Limb (tissue), 2 donors: Measurements from ENCODE around the gene GAPDHS.

Source experiments
- DNase-seq, 2 donors: peaks; one replicate each; pipeline ENCODE4 v3.0.0-alpha.2; 2016; ENCODE audit errors: extremely low spot score in 2 of 2

The GAPDHS gene

GRCh38 chr19:35533201-35533821 is at the start of gene GAPDHS:
TSS of gene GAPDHS (plus strand) at chr19:35533456. CDS start at chr19:35533528, 72 bp downstream.
- DNase-seq: no peak

GRCh38 chr19:35484252-35485036 is 48.8 kb upstream of the GAPDHS start:
- no peak for DNase-seq

- DNase-seq: no peak
These were observed 47.0 kb upstream of the GAPDHS start for GRCh38 chr19:35486268-35486708.

- no peak for DNase-seq
These were observed 45.5 kb upstream of the GAPDHS start for GRCh38 chr19:35487656-35488182.

- no peak for DNase-seq
These were observed 44.6 kb upstream of the GAPDHS start for GRCh38 chr19:35488677-35489076.

- DNase-seq: no peak
These were observed 42.9 kb upstream of the GAPDHS start, which contains the start of gene KRTDAP for GRCh38 chr19:35490364-35490763. TSS of gene KRTDAP (minus strand) at chr19:35490464. CDS start at chr19:35490442, 22 bp downstream.

GRCh38 chr19:35491836-35492360 is 41.4 kb upstream of the GAPDHS start:
- no peak for DNase-seq

GRCh38 chr19:35493971-35494370 is 39.3 kb upstream of the GAPDHS start:
- DNase-seq: no peak

GRCh38 chr19:35495107-35496064 is 37.9 kb upstream of the GAPDHS start:
- peak; percentile 45 to 66 for DNase-seq

- DNase-seq: no peak
These were observed 35.9 kb upstream of the GAPDHS start for GRCh38 chr19:35497406-35497805.

- DNase-seq: no peak
These were observed 35.0 kb upstream of the GAPDHS start for GRCh38 chr19:35498220-35498619.

- DNase-seq: no peak
These were observed 34.2 kb upstream of the GAPDHS start for GRCh38 chr19:35498984-35499527.

GRCh38 chr19:35500611-35501010 is 32.6 kb upstream of the GAPDHS start:
- no peak for DNase-seq

GRCh38 chr19:35501684-35502083 is 31.6 kb upstream of the GAPDHS start:
- no peak for DNase-seq

GRCh38 chr19:35502751-35503150 is 30.5 kb upstream of the GAPDHS start:
- DNase-seq: no peak

- no peak for DNase-seq
These were observed 27.2 kb upstream of the GAPDHS start for GRCh38 chr19:35506011-35506410.

GRCh38 chr19:35507561-35507960 is 25.7 kb upstream of the GAPDHS start:
- no peak for DNase-seq

GRCh38 chr19:35508129-35508528 is 25.1 kb upstream of the GAPDHS start:
- DNase-seq: no peak

GRCh38 chr19:35509018-35509652 is 24.1 kb upstream of the GAPDHS start:
- no peak for DNase-seq

- DNase-seq: peak; percentile 39 to 88
These were observed 23.2 kb upstream of the GAPDHS start for GRCh38 chr19:35509861-35510625.
